HepG2 (cell line): ENCODE data around the gene ABTB2.

Source experiments
- CTCF ChIP-seq: sonication (generic); formaldehyde crosslinking; IDR thresholded peaks from 2 replicates; pipeline ENCODE4 v1.5.0; 2020; ENCODE audit warnings: mild to moderate bottlenecking, missing genetic modification reagents, moderate library complexity
- E2F1 ChIP-seq: sonication (generic); formaldehyde crosslinking; IDR thresholded peaks from 2 replicates; pipeline ENCODE4 v1.5.0; 2020; ENCODE audit warnings: missing genetic modification reagents
- E2F5 ChIP-seq: sonication (generic); formaldehyde crosslinking; conservative IDR thresholded peaks from 2 replicates; pipeline ENCODE4 v1.4.0; 2020; ENCODE audit warnings: missing genetic modification reagents
- ZBTB42 ChIP-seq: sonication (generic); formaldehyde crosslinking; IDR thresholded peaks from 2 replicates; pipeline ENCODE4 v1.5.0; 2020; ENCODE audit warnings: mild to moderate bottlenecking, missing genetic modification reagents
- ZFP41 ChIP-seq: sonication (generic); formaldehyde crosslinking; IDR thresholded peaks from 2 replicates; pipeline ENCODE4 v1.4.0; 2020; ENCODE audit warnings: mild to moderate bottlenecking, missing genetic modification reagents, borderline replicate concordance
- TF ChIP-seq, protein P1 (sequence below): IDR thresholded peaks from 2 replicates; pipeline ENCODE4 v1.6.1; 2012; ENCODE audit warnings: low read depth, low read length, improper control_type of control experiment

DNA sequence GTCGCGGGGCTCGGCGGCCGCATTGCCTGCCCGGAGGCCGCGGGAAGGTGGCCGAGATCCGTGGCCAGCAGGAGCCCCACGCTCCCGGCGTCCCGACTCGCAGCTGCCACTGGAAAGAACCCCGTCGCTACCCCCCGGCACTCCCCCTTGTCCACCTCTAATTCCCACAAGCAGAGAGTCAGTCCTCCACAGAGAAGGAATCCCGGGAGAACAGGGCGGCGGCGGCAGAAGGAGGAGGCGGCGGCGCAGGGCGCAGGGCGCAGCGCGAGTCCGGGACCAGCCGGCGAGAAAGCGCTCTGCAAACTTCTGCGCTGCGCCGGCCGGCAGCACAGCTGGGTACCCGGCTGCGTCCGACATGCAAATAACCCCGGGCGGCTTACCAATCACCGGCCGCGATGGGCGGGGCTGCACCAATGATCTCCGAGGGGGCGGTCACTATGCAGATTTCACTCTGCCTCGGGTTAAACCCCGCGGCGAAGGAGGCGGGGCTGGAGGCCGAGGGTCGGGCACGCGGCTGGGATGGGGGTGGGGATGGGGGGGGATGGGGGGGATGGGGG is at the start of gene ABTB2:
- TF ChIP-seq ZFP41 (CRISPR knock-in tag) (no peak), CTCF (no peak), E2F1 (CRISPR knock-in tag) (no peak), E2F5 (CRISPR knock-in tag) (no peak), ZBTB42 (CRISPR knock-in tag) (0 out of 2 replicates have a peak, but pooled peaks have one; percentile 34)
- TF ChIP-seq, protein P1, sequence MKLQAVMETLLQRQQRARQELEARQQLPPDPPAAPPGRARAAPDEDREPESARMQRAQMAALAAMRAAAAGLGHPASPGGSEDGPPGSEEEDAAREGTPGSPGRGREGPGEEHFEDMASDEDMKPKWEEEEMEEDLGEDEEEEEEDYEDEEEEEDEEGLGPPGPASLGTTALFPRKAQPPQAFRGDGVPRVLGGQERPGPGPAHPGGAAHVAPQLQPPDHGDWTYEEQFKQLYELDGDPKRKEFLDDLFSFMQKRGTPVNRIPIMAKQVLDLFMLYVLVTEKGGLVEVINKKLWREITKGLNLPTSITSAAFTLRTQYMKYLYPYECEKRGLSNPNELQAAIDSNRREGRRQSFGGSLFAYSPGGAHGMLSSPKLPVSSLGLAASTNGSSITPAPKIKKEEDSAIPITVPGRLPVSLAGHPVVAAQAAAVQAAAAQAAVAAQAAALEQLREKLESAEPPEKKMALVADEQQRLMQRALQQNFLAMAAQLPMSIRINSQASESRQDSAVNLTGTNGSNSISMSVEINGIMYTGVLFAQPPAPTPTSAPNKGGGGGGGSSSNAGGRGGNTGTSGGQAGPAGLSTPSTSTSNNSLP: no peak
